Activated CD4-positive, alpha-beta T cell treated with anti-CD3 and anti-CD28 coated beads, Interleukin-2, Interleukin-6, amounts not matched to agents 100 ng/mL and 50 ng/mL, durations not matched to agents 16 hours and 8 hours (primary cell): ENCODE measurements around the gene PRRT2.
A peak's percentile ranks its signal among the peaks of the same experiment; 100 is the strongest.
"Not testable (repeated sequence)": the region's sequence is repeated elsewhere in the genome, so short reads cannot be mapped to it uniquely, and the experiment has no call there.

ENCODE experiments used
- DNase-seq: peaks from one replicate; pipeline ENCODE4 v3.0.0-alpha.2; 2020

The PRRT2 gene

GRCh38 chr16:29811896-29812665 lies at the start of gene PRRT2:
Gene PRRT2 (plus strand): TSS chr16:29812193. CDS start chr16:29813055, 862 bp downstream.
- peak; percentile 68 for DNase-seq

DNA sequence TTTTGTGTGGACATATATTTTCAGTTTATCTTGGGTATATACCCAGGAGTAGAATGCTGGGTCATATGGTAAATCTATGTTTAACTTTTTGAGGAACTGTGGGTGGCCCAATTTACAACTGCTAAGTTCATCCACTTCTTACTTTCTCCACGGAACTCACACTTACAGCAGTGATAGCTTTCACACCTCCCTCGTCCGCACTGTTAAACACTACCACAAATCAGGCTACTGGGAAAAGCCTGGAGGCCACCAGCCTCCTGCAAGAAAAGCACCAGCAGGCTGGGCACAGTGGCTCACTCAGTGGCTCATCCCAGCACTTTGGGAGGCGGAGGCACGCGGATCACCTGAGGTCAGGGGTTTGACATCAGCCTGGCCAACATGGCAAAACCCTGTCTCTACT lies 48.7 kb upstream of the PRRT2 start:
- DNase-seq = no peak

GRCh38 chr16:29765167-29766032 lies 46.6 kb upstream of the PRRT2 start:
- DNase-seq = no peak

DNA sequence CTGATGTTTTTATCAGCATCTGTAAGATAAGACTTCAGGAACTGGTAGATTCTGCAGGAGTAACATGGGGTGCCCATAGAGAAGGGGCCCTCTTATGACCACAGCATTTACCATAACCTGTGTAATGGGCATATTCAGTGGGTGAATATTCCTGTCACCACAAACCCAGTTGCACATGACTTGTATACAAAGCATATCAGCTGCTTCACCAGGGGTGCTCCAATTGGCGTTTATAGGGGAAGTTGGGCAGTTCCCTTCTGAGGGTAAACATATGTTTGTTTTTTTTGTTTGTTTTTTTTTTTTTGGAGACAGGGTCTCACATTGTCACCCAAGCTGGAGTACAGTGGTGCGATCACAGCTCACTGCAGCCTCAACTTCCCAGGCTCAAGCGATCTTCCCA lies 45.4 kb upstream of the PRRT2 start:
- DNase-seq = no peak

GRCh38 chr16:29767062-29767461 lies 44.9 kb upstream of the PRRT2 start:
- DNase-seq = no peak

- DNase-seq = no peak
Measured at GRCh38 chr16:29769507-29769906, 42.5 kb upstream of the PRRT2 start.

DNA sequence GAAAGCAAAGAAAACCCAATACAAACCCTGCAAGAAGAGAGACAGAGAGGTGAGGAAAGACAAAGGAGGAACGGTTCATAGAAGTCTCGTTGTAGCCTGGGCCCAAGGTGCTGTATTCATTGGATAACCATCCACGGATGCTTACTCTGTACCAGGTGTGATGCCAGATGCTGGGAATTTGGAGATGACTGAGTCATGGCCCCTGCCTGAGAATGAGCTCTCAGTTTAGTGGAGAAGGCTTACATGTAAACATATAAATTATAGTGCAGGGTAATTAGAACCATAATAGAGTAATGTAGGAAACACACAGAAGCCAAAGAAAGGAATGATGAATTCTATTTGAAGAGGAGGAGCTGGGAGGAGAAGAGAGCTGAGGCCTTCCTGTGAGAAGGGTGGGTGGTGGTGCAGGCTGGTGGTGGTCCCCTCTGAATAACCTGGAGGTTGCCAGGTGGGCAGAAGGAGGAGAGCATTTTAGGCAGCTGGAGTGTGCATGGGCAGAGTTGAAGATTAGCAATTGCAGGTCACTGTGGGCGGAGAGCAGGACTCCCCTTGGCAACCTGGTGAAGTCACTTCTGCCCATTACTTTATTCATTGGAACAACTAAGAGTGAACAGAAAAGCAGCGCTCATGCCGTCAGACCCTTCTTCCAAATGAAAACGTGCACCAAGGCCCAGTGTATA lies 41.6 kb upstream of the PRRT2 start:
- no peak for DNase-seq

DNA sequence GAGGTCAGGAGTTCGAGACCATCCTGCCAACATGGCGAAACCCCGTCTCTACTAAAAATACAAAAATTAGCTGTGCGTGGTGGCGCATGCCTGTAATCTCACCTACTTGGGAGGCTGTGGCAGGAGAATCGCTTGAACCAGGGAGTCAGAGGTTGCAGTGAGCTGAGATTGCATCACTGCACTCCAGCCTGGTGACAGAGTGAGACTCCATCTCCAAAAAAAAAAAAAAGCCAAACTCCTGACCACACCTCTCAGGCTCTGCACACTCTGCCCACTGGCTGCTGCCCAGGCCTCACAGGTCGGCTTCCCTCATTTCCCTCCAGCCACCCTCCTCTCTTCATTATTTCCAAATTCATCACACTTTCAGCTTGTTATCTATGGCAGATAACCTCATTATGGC lies 39.7 kb upstream of the PRRT2 start:
- DNase-seq = not testable (repeated sequence)

GRCh38 chr16:29774730-29775129 lies 37.3 kb upstream of the PRRT2 start:
- DNase-seq = no peak

GRCh38 chr16:29775742-29776408 lies 36.1 kb upstream of the PRRT2 start:
- DNase-seq = no peak

DNA sequence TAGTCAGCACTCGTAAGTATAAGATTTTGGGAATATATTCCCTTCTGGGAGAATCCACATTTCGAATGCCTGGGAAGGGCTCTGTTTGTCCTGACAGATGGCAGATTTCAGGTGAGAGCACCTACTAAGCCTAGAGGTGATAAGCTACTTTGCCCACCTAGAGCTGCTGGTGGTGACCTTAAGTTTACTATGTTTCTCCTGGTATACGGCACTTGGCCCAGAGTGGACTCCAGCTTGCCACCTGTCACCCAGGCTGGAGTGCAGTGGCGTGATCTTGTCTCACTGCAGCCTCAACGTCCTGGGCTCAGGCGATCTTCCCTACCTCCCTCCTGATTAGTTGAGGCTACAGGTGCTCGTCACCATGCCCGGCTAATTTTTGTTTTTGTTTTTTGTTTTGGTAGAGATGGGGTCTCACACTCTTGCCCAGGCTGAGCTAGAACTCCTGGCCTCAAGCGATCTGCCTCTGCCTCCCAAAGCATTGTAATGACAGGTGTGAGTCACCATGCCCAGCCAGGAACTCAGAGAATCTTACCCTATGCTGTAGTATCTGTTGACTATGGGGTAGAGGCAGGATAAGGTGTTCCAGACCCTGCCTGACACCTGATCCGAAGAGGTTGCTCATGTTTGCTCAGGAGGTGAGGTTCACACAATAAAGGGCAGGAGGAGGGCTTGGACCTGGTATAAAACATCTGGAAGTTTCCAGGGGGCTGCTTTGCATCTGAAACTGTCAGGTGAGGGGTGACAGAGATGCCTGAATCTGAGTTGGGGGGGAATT lies 34.2 kb upstream of the PRRT2 start, which contains the start of gene ZG16:
ZG16 (plus strand) TSS at position 681 of the 775 bp plus-strand sequence. CDS start 1,011 bp downstream, outside the sequence.
- DNase-seq = no peak

- DNase-seq = no peak
Measured at GRCh38 chr16:29779474-29779873, 32.5 kb upstream of the PRRT2 start.

DNA sequence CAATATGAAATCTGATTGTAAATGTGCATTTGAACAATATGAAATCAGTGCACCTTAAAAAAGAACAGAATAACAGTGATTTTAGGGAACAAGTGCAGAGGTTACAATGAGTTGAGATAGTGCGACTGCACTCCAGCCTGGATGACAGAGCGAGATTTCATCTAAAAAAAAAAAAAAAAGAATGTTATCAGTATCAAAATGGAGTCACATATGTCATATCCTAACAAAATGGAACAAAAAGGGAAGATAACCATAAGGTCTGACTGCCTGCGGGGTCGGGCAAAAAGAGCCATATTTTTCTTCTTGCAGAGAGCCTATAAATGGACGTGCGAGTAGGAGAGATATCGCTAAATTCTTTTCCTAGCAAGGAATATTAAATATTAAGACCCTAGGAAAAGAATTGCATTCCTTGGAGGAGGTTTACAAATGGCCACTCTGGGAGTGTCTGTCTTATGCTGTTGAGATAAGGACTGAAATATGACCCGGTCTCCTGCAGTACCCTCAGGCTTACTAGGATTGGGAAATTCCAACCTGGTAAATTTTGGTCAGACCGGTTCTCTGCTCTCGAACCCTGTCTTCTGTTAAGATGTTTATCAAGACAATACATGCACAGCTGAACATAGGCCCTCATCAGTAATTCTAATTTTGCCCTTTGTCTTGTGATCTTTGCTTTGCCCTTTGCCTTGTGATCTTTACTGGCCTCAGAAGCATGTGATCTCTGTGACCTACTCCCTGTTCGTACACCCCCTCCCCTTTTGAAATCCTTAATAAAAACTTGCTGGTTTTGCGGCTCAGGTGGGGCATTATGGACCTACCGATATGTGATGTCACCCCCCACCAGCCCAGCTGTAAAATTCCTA lies 28.7 kb upstream of the PRRT2 start:
- not testable (repeated sequence) for DNase-seq

DNA sequence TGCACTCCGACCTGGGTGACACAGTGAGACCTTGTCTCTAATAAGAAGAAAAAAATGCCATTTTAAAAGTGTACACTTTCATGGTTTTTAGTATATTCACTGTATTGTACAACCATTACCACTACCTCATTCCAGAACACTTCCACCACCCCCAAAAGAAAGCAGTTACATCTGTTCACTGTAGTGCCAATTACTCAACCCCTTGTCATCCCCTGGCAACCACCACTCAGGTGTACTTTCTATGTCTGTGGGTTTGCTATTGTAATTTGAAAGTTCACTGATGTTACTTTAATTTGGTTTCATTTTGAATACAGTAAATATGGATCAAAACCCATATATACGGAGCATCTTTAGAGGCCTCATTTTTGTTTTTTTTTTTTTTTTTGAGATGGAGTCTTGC lies 27.8 kb upstream of the PRRT2 start:
- DNase-seq = peak; percentile 46

GRCh38 chr16:29784901-29785500 lies 27.0 kb upstream of the PRRT2 start:
- peak; percentile 80 for DNase-seq

DNA sequence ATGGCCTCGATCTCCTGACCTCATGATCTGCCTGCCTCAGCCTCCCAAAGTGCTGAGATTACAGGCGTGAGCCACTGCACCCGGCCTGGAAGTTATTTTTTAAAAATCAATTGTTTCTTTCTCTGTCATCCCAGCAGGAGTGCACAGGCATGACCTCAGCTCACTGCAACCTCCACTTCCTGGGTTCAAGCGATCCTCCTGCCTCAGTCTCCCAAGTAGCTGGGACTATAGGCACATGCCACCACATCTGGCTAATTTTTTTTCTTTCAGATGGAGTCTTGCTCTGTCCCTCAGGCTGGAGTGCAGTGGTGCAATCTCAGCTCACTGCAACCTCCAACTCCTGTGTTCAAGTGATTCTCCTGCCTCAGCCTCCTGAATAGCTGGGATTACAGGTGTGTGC lies 24.8 kb upstream of the PRRT2 start:
- DNase-seq = not testable (repeated sequence)

- DNase-seq = no peak
Measured at GRCh38 chr16:29789775-29790182, 22.2 kb upstream of the PRRT2 start.

GRCh38 chr16:29790183-29790948 lies 21.6 kb upstream of the PRRT2 start, which contains the start of gene KIF22:
Gene KIF22 (plus strand): TSS chr16:29790751. CDS start chr16:29790760, 9 bp downstream.
- DNase-seq = peak; percentile 100
